ENCODE results near the gene RPL22L1.
"Not testable (repeated sequence)": the region's sequence is repeated elsewhere in the genome, so short reads cannot be mapped to it uniquely, and the experiment has no call there.

Gene RPL22L1

GRCh38 chr3:170877311-170877710 lies 7.3 kb upstream of the RPL22L1 start:
- not testable (repeated sequence) for DNase-seq

DNA sequence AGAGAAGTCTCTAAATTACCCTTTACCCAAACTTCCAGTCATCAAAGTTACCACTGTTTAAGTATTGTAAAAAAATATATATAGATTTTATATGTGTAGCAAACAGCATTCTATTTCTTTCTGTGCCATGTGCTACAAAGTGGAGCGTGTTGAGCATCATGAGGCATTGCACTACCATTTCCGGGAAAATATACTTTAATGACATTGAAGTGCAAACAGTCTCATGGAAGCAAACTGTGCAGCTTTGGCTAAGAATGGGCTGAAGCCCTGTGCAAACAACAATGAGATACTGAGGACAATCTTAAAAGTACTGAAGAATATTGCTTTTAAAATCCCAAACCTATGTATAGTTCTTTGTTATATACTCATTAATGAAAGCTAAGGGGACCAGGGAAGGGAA lies 6.5 kb upstream of the RPL22L1 start:
- no peak for DNase-seq

DNA sequence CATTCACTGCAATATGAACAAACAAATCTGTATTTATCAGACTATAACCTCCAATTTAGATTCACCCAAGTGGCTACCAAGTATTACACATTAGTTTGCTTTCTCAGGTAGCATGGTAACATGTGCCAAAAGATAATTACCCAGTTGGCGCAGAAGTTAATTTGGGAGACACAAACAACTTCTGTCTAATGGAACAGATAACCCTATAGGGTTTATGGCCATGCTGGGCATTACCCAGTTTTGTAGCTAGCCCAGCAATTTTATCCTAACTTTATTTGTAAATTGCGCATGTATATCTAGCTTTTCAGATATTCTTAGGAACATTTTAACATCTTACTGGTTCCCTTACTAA lies 780 bp downstream of the RPL22L1 start:
- DNase-seq: no peak

DNA sequence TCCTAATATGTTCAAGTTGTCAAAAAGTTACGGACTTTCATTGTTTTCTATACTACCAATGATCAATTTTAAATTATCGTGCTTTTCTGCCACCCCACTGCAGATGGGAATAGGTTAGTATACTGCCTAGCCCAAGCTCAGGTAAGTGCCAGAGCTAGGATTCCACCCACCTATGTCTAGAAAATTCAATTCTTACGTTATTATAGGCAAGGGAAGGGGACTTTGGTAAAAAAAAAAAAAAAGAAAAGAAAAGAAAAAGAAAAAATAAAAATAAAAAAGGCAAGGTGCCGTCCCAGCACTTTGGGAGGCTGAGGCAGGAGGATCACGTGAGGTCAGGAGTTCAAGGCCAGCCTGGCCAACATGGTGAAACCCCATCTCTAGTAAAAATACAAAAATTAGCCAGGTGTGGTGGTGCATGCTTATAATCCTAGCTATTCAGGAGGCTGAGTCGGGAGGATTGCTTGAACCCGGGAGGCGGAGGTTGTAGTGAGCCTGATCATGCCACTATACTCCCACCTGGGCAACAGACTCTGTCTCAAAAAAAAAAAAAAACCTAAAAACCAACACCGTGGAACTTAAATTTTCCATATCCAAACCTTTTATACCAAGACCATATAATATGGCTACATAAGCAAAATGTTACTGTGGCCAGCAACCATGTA lies 1.3 kb downstream of the RPL22L1 start:
- DNase-seq: no peak

GRCh38 chr3:170867143-170867937 lies 2.7 kb downstream of the RPL22L1 start:
- DNase-seq: peak; percentile 45

GRCh38 chr3:170866499-170866898 lies 3.5 kb downstream of the RPL22L1 start:
- no peak for DNase-seq

DNA sequence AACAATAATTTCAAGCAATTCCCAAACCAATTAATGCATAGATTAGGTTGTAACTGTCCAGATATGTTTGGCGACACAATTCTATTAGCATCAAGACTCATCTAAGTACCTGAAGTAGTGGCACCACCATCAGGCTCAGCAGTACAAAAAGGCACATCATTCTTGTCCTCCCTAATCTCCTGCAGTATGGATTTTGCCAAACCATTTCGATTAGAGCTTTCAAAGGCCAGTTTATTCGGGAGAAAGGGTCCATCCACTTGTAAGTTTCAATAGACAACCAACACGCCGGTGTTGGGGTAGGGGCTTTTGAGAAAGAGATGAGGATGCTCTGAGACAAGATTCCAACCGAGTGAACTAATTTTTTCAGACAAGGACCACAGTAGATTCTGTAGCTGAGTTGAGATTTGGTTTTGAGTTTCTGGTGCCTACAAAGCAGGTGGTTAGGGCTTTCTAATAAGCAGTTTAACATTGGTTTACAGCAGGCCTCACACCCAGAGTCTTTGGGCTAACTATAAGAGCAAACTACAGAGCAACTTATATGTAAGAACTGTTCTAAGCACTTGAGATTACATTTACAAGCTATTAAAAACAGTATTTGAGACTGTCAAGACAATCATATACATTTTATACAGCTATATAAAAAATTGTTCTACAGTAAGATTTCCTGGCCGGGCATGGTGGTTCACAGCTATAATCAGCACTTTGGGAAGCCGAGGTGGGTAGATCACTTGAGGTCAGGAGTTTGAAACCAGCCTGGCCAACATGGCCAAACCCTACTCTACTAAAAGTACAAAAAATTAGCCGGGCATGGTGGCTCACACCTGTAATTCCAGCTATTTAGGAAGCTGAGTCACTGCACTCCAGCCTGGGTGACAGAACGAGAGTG lies 4.5 kb downstream of the RPL22L1 start:
- no peak for DNase-seq

GRCh38 chr3:170864525-170865208 lies 5.3 kb downstream of the RPL22L1 start:
- no peak for DNase-seq

GRCh38 chr3:170863816-170864215 lies 6.2 kb downstream of the RPL22L1 start:
- DNase-seq: peak; percentile 21

DNA sequence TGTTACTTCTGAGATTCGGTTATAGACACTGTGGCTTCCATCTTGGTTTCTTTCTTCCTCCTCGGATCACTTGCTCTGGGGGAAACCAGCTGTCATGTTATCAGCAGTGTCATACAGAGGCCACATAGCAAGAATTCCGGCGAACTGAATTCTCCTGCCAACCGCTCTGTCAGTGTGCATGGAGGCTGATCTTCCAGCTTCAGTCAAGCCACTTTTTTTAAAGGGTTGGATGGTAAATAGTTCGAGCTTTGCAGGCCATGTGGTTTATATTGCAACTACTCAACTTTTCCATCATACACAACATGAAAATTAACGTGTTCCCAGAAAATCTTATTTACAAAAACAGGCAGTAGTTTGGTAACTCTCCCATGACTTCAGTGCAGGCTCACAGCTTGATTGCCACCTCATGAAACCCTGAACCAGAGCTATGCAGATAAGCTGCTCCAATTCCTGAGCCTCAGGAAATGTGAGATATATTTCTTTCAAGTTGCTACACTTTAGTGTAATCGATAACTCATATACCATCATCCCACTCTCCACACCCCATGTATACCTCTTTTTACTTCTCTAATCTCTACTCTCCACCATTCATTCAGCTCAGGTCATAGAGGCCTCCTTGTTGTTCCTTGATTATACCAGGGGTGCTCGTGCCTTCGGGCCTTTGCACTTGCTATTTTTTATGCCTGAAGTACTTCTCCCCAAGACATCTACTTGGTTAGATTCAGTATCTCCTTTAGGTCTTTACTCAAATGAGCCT lies 7.2 kb downstream of the RPL22L1 start:
- DNase-seq: no peak

DNA sequence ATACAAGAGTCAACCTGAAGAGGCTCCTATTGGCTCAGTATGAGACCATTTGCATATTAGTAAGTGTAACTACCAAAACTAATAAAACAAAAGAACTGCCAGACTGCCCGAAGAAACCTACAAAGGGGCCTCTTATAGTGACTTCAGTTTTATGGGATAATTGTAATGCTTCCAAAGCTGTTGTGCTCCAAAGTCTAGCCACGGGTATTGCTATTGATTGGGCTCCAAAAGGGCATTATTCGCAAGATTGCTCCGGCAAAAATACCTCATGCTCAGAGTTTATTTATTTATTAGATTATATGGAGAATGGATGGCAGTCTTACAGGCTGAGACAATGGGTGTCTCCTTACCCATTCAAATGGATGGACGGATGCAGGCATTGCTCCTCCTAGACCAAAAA lies 11.4 kb downstream of the RPL22L1 start:
- DNase-seq: no peak

DNA sequence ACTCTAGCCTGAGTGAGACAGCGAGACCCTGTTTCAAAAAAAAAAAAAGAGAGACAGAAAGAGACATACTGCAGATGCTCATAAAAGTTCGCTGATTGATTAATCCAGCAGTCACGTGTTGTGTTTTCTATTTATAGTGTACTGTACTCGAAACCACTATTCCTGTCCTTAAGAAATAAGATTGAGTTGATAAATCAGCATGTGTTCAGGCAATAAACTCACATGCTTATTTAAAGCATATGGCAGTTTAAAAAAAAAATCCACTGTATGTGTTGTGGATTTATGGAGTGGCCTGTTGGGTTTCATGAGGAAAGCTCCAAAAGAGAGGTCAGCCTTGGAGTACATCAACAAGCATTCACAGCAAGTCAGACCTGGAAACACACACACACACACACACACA lies 17.7 kb downstream of the RPL22L1 start:
- DNase-seq: no peak

- DNase-seq: no peak
These were observed 21.6 kb downstream of the RPL22L1 start for GRCh38 chr3:170848292-170848917.

GRCh38 chr3:170844377-170844776 lies 25.6 kb downstream of the RPL22L1 start:
- no peak for DNase-seq

DNA sequence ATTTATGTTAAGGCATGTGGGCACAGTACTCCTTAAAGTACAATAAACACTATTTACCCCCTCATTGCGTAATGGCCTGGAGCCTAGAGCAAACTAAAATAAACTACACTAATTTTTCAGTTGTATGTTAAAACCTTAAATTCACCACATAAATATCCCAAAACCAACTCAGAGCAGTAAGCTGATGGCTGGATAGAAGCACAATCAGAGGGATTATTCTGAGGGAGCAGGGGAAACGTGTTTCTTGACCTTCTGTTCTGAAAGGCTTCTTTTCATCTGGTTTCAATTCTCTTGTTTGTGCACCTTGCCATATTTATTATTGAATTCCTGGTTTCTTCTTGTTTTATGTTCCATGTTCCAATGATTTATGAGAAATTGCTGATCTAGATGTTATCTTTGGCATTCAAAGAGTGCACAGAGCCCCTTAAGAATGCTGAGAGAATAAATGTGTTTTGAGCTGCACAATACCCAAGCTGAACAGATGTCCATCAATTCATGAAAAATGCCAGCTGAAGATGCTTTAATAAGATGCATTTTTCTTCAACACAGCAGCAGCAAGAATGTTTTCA lies 29.6 kb downstream of the RPL22L1 start:
- no peak for DNase-seq

DNA sequence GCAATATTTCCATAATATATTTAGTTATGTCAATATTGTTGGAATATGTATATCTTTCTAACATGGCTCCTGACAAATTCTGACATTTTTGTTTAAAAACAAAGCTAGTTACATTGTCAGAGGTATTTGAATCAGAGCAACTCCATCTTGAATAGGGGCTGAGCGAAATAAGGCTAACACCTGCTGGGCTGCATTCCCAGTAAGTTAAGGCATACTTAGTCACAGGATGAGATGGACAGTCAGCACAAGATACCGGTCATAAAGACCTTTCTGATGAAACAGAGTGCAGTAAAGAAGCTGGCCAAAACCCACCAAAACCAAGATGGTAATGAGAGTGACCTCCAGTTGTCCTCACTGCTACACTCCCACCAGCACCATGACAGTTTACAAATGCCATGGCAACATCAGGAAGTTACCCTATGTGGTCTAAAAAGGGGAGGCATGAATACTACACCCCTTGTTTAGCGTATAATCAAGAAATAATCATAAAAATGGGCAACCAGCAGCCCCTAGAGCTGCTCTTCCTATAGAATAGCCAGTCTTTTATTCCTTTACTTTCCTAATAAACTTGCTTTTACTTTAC lies 30.4 kb downstream of the RPL22L1 start:
- DNase-seq: no peak

DNA sequence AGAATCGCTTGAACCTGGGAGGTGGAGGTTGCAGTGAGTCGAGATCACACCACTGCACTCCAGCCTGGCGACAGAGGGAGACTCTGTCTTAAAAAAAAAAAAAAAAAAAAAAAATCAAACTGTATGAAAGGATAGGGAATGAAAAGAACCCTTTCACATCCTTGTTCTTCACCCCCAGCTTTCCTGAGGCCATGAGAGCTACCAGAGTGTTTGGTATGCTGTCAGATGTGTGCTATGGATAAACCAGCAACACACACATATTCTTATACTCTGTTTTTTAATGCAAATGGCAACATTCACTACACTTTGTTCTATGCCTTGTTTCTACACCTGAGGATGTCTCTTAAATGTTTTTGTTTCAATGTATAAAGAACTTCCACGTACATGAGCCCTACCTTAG lies 33.5 kb downstream of the RPL22L1 start:
- no peak for DNase-seq

DNA sequence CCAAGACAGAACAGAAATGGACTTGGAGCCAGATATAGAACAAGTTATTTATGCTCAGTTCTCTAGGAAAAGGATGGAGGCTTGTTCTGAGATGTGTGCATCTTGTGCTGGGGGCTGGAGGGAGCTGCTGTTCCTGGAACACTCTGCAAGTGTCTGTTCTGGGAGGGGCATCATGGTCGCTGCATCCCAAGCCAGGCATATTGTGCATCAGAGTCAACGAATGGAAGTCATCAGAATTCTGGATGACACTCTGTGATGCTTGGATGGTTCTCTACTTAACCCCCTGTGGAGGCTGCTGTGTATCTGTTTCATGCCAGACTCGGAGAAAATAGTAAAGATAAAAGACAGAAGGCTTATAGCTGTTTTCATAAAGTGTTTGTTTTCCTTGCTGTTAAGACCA lies 34.7 kb downstream of the RPL22L1 start:
- DNase-seq: no peak

GRCh38 chr3:170830580-170830979 lies 39.4 kb downstream of the RPL22L1 start:
- DNase-seq: no peak

DNA sequence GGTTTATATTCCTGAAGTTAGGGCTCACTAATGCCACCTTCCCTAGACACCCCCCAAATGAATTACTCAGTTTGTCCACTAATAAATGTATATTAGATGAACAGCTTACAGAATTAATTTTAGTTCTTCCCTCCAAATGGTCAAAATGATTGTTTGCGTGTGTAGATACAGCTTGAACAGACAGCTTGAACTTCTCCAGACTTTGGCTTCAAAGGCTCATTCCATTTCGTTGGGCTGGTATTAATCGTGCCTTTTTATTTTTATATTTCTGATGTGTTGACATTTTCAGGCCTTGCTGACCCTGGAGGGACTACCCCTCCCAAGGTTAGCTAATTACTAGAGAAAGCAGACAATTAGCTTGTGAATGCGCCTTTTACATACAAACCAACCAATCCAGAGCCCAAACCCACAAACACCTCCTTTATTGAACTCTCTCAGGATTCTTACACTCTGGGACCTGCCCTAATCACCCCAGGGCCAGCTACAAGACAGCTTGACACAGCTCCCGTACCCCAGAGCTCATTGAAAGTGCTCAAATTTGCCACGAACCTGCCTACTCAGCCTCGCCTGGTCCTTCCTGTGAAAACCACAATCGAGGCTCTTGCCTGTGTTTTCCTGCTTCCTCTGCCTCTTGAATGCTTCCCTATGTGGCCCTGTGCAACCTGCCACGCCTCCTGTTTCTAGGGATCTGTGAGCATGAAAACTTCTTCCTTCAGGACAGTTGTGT lies 40.3 kb downstream of the RPL22L1 start:
- no peak for DNase-seq
